GM12878 (cell line): Measurements from ENCODE around the gene MINPP1. TPM values are rescaled to one million over a fixed set of nuclear protein-coding genes. Genes with fewer than 3 reads are reported as not detected.

Source experiments
- ATAC-seq: fragments of 200-7000 bp; cut with Tn5 transposase; 3 replicates; pipeline ENCODE4 v1.9.1; 2020; ENCODE audit warnings: mild to moderate bottlenecking, moderate library complexity
- BruUV-seq: library from RNA; stranded (reverse); fragments of 400-500 nt; replicated peaks from 2 replicates; lab custom pipeline; 2021; lab: Mats Ljungman, UMichigan
- CTCF ChIA-PET: fragments of 300-600 bp; sonication (Branson Sonifier 250); formaldehyde crosslinking; extraction: SDS; loops from one replicate; lab custom pipeline; 2021; ENCODE audit warnings: inconsistent platforms; lab: Yijun Ruan, JAX
- POLR2A ChIA-PET: fragments of 350-600 bp; formaldehyde crosslinking; extraction: SDS; loops from one replicate; lab custom pipeline; 2021; ENCODE audit warnings: inconsistent platforms; lab: Charles Lee
- RAD21 ChIA-PET: fragments of 300-600 bp; sonication (Branson Sonifier 250); formaldehyde crosslinking; loops from one replicate; lab custom pipeline; 2023; ENCODE audit warnings: antibody characterized with exemption; ENCODE audit not compliant: unreplicated experiment; lab: Charles Lee
- SMC1A ChIA-PET: fragments of 300-600 bp; sonication (Branson Sonifier 250); formaldehyde crosslinking; loops from one replicate; lab custom pipeline; 2023; ENCODE audit not compliant: unreplicated experiment, uncharacterized antibody; lab: Charles Lee
- DNase-seq: peaks from one replicate; pipeline ENCODE4 v3.0.0-alpha.2; 2011; ENCODE audit warnings: low read depth, low spot score
- FAIRE-seq: peaks from 3 replicates; lab custom pipeline; 2011; peaks lifted over from hg19 to GRCh38; lab: Jason Lieb, UNC
- H2AFZ ChIP-seq: 2 replicates; pipeline ENCODE4 v1.6.0; 2011; ENCODE audit warnings: low read depth, low read length, control low read depth; ENCODE audit not compliant: control insufficient read depth
- H3K27ac ChIP-seq: 2 replicates; pipeline ENCODE4 v1.5.1; 2011; ENCODE audit warnings: control low read depth; ENCODE audit not compliant: control insufficient read depth, insufficient read depth
- H3K27me3 ChIP-seq, 2 experiments: replicated peaks in 1 of 2; 2 replicates each; pipeline versions ENCODE4 v1.6.0 to v1.6.1; 2011; ENCODE audit warnings: low read length in 1 of 2; ENCODE audit not compliant: control insufficient read depth in 2 of 2, insufficient read depth in 2 of 2
- H3K36me3 ChIP-seq, 2 experiments: 2 replicates each; pipeline ENCODE4 v1.5.1; 2011; ENCODE audit warnings: low read length in 1 of 2; ENCODE audit not compliant: control insufficient read depth in 2 of 2, insufficient read depth in 2 of 2
- H3K4me1 ChIP-seq: 2 replicates; pipeline ENCODE4 v1.6.1; 2011; ENCODE audit warnings: mild to moderate bottlenecking, low read length, moderate library complexity, mixed read lengths; ENCODE audit not compliant: control insufficient read depth, insufficient read depth
- H3K4me2 ChIP-seq: 2 replicates; pipeline ENCODE4 v1.6.0; 2011; ENCODE audit warnings: control low read depth; ENCODE audit not compliant: control insufficient read depth, insufficient read depth
- H3K4me3 ChIP-seq: fragments of 200-600 bp; sonication (generic); 2 replicates; pipeline ENCODE4 v1.5.1; 2016
- H3K79me2 ChIP-seq: 2 replicates; pipeline ENCODE4 v1.6.0; 2011; ENCODE audit warnings: low read length; ENCODE audit not compliant: control insufficient read depth, insufficient read depth
- H3K9ac ChIP-seq: 2 replicates; pipeline ENCODE4 v1.8.0; 2011; ENCODE audit warnings: low read length, control low read depth, mixed read lengths; ENCODE audit not compliant: control insufficient read depth, insufficient read depth
- H3K9me3 ChIP-seq: replicated peaks from 3 replicates; pipeline ENCODE4 v1.5.1; 2011; ENCODE audit warnings: mild to moderate bottlenecking, low read length; ENCODE audit not compliant: control insufficient read depth, insufficient read depth
- H4K20me1 ChIP-seq: 2 replicates; pipeline ENCODE4 v1.6.0; 2011; ENCODE audit not compliant: control insufficient read depth, insufficient read depth
- BRCA1 ChIP-seq: IDR thresholded peaks from 2 replicates; pipeline ENCODE4 v1.6.1; 2011; ENCODE audit warnings: low read depth, low read length, improper control_type of control experiment
- CBFB ChIP-seq: IDR thresholded peaks from 2 replicates; pipeline ENCODE4 v1.6.1; 2016; ENCODE audit warnings: antibody characterized with exemption, low read depth
- CREB1 ChIP-seq: IDR thresholded peaks from 2 replicates; pipeline ENCODE4 v1.6.1; 2012; ENCODE audit warnings: low read depth, mild to moderate bottlenecking, inconsistent platforms
- DPF2 ChIP-seq: fragments of 450-650 bp; IDR thresholded peaks from 2 replicates; pipeline ENCODE4 v1.6.1; 2017; ENCODE audit warnings: mild to moderate bottlenecking
- EED ChIP-seq: sonication (generic); IDR thresholded peaks from 2 replicates; pipeline ENCODE4 v1.6.1; 2016; ENCODE audit warnings: antibody characterized with exemption, low read depth
- EGR1 ChIP-seq, 2 experiments: IDR thresholded peaks; 1 replicate in 1 of 2; 2 replicates in 1 of 2; pipeline ENCODE4 v1.6.1; 2011 to 2012; ENCODE audit warnings: low read depth in 2 of 2, low read length in 2 of 2, borderline replicate concordance in 1 of 2, mild to moderate bottlenecking in 1 of 2, moderate library complexity in 1 of 2
- FOXM1 ChIP-seq: IDR thresholded peaks from 2 replicates; pipeline ENCODE4 v1.6.1; 2012; ENCODE audit warnings: low read depth, mild to moderate bottlenecking, inconsistent platforms, low read length, moderate library complexity
- HSF1 ChIP-seq: fragments of 150-350 bp; IDR thresholded peaks from 2 replicates; pipeline ENCODE4 v1.6.1; 2014; ENCODE audit warnings: mild to moderate bottlenecking, low read depth, low read length
- KDM1A ChIP-seq: fragments of 200-600 bp; sonication (generic); IDR thresholded peaks from 2 replicates; pipeline ENCODE4 v1.6.1; 2016; ENCODE audit warnings: borderline replicate concordance
- MXI1 ChIP-seq: fragments of 150-350 bp; IDR thresholded peaks from 2 replicates; pipeline ENCODE4 v1.6.1; 2011; ENCODE audit warnings: low read depth, mild to moderate bottlenecking, inconsistent platforms, low read length, improper control_type of control experiment
- PAX8 ChIP-seq: fragments of 450-650 bp; IDR thresholded peaks from 2 replicates; pipeline ENCODE4 v1.6.1; 2017; ENCODE audit warnings: mild to moderate bottlenecking, moderate library complexity
- POLR2AphosphoS5 ChIP-seq: IDR thresholded peaks from 2 replicates; pipeline ENCODE4 v1.6.1; 2011; ENCODE audit warnings: mild to moderate bottlenecking, low read length, inconsistent platforms
- RB1 ChIP-seq: fragments of 450-650 bp; formaldehyde crosslinking; IDR thresholded peaks from 2 replicates; pipeline ENCODE4 v1.6.1; 2017; ENCODE audit warnings: mild to moderate bottlenecking, borderline replicate concordance
- SP1 ChIP-seq: IDR thresholded peaks from one replicate; pipeline ENCODE4 v1.6.1; 2011; ENCODE audit warnings: low read depth, low read length
- STAT3 ChIP-seq: IDR thresholded peaks from 2 replicates; pipeline ENCODE4 v1.6.1; 2011; ENCODE audit warnings: low read depth, low read length, improper control_type of control experiment
- TAF1 ChIP-seq: IDR thresholded peaks from 2 replicates; pipeline ENCODE4 v1.6.1; 2011; ENCODE audit warnings: mild to moderate bottlenecking, low read depth, low read length, borderline replicate concordance
- ZNF274 ChIP-seq: IDR thresholded peaks from one replicate; pipeline ENCODE4 v1.8.0; 2011; ENCODE audit not compliant: insufficient read length, insufficient read depth
- ZNF384 ChIP-seq: IDR thresholded peaks from 2 replicates; pipeline ENCODE4 v1.6.1; 2012; ENCODE audit warnings: low read depth, mild to moderate bottlenecking, low read length, improper control_type of control experiment, borderline replicate concordance
- WGBS: methylation state at CpG from one replicate; pipeline ENCODE4 v1.1.6; 2016; ENCODE audit warnings: low lambda C conversion rate; ENCODE audit not compliant: insufficient replicate concordance, insufficient coverage; ENCODE audit errors: missing lambda C conversion rate; 5-methylcytosine and 5-hydroxymethylcytosine counted together
- in situ Hi-C: fragments of 300-500 bp; cut with MboI; formaldehyde crosslinking; loops from 9 replicates; pipeline ENCODE4 v1.14.3; 2018; ENCODE audit warnings: mixed read lengths
- intact Hi-C: fragments of 100-400 bp; cut with micrococcal nuclease; formaldehyde crosslinking; loops from one replicate; pipeline ENCODE4 v1.14.2; 2022; ENCODE audit not compliant: unreplicated experiment
- polyA plus RNA-seq, 11 experiments: library from polyadenylated mRNA; depleted of rRNA in 4 of 11; unstranded in 6 of 11; stranded (reverse) in 5 of 11; fragments of >200 nt; fragmentation: Nextera tagmentation in 4 of 11; fragmentation: Illumina TruSeq in 1 of 11; extraction: Ambion mirVana in 4 of 11; extraction: Trizol in 1 of 11; gene quantifications; 1 replicate in 1 of 11; 2 replicates in 10 of 11; pipeline versions ENCODE4 v1.2.1 to v1.2.3, GENCODE V29; 2011 to 2016; ENCODE audit warnings: inconsistent platforms in 2 of 11, missing spikeins in 2 of 11, low read depth in 1 of 11
- total RNA-seq, 4 experiments: library from RNA; depleted of rRNA in 3 of 4; stranded (reverse); fragments of >200 nt in 3 of 4; fragmentation: Illumina TruSeq in 1 of 4; extraction: Trizol in 1 of 4; gene quantifications; 2 replicates each; pipeline versions ENCODE4 v1.2.1 to v1.2.3, GENCODE V29; 2013 to 2021
- TF ChIP-seq, protein P1 (sequence below): fragments of 450-650 bp; IDR thresholded peaks from 2 replicates; pipeline ENCODE4 v1.6.1; 2018; ENCODE audit warnings: mild to moderate bottlenecking, low read depth, moderate library complexity; ENCODE audit not compliant: partially characterized antibody
- TF ChIP-seq, protein P2 (sequence below): fragments of 450-650 bp; IDR thresholded peaks from 2 replicates; pipeline ENCODE4 v1.6.1; 2014; ENCODE audit warnings: mild to moderate bottlenecking

MINPP1 gene
- total and polyA plus RNA-seq, 10 of the 15 experiments (the other 5 are each of a cell fraction or from before 2014, with no cell fraction given): 3.9 to 29.2 (median 10.7) TPM

GRCh38 chr10:87559392-87559791 lies 54.7 kb downstream of the MINPP1 start (continued):
- TF ChIP-seq, protein P1, sequence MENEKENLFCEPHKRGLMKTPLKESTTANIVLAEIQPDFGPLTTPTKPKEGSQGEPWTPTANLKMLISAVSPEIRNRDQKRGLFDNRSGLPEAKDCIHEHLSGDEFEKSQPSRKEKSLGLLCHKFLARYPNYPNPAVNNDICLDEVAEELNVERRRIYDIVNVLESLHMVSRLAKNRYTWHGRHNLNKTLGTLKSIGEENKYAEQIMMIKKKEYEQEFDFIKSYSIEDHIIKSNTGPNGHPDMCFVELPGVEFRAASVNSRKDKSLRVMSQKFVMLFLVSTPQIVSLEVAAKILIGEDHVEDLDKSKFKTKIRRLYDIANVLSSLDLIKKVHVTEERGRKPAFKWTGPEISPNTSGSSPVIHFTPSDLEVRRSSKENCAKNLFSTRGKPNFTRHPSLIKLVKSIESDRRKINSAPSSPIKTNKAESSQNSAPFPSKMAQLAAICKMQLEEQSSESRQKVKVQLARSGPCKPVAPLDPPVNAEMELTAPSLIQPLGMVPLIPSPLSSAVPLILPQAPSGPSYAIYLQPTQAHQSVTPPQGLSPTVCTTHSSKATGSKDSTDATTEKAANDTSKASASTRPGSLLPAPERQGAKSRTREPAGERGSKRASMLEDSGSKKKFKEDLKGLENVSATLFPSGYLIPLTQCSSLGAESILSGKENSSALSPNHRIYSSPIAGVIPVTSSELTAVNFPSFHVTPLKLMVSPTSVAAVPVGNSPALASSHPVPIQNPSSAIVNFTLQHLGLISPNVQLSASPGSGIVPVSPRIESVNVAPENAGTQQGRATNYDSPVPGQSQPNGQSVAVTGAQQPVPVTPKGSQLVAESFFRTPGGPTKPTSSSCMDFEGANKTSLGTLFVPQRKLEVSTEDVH: no peak
- no peak for TF ChIP-seq ZNF384
- no peak for TF ChIP-seq STAT3
- no peak for TF ChIP-seq POLR2AphosphoS5

DNA sequence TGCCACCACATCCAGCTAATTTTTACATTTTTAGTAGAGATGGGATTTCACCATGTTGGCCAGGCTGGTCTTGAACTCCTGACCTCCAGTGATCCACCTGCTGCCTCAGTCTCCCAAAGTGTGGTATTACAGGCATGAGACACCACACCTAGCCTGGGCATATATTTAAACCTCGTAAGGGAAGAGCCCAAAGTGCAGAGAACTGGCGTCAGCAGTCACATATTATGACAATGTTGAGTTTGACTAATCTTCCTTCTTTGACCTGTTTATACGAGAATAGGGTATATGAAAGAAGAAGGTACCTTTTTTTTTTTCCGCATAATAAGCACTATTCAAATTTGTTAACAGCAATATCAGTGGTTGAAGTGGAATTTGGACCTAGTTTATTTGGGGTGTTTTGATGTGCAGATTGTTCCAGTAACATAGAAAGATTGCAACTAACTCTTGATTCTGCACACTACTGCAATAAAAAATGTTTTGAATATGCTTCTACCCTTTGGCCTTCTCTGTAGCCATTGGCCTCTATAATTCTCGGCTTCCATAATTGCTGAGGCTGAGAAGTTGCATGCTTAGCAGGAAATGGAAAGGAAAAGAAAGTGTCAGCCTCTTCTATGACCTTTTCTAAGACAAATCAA lies 55.9 kb downstream of the MINPP1 start:
- no peaks in the 10 kb centered on the region for H3K36me3 ChIP-seq
- in situ Hi-C loops: no loop called here
- no peak overlapping the region for H3K9ac ChIP-seq
- WGBS: 53% methylated on average over 5 of the region's 5 CpGs
- ChIA-PET POLR2A (no interaction called here), SMC1A (no interaction called here), CTCF (no interaction called here), RAD21 (no interaction called here)
- no peaks in the 10 kb centered on the region; the same call in 1 of the 3 replicates for H3K9me3 ChIP-seq
- ATAC-seq: no peak
- intact Hi-C loops: no loop called here
- no peak overlapping the region for H3K27ac ChIP-seq
- H3K4me3 ChIP-seq: no peak overlapping the region
- no peak for FAIRE-seq
- H3K4me2 ChIP-seq: no peak overlapping the region
- no peaks in the 10 kb centered on the region for H4K20me1 ChIP-seq
- H3K4me1 ChIP-seq: no peaks in the 10 kb centered on the region
- no peaks in the 10 kb centered on the region for H3K79me2 ChIP-seq
- no TSS peak for BruUV-seq
- H3K27me3 ChIP-seq: no peaks in the 10 kb centered on the region
- H2AFZ ChIP-seq: no peak overlapping the region
- no peak for DNase-seq
- TF ChIP-seq, protein P2, sequence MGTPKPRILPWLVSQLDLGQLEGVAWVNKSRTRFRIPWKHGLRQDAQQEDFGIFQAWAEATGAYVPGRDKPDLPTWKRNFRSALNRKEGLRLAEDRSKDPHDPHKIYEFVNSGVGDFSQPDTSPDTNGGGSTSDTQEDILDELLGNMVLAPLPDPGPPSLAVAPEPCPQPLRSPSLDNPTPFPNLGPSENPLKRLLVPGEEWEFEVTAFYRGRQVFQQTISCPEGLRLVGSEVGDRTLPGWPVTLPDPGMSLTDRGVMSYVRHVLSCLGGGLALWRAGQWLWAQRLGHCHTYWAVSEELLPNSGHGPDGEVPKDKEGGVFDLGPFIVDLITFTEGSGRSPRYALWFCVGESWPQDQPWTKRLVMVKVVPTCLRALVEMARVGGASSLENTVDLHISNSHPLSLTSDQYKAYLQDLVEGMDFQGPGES: no peak
- TF ChIP-seq KDM1A (no peak), CBFB (no peak), TAF1 (no peak), EGR1 (IDR thresholded peaks at IDR 0.05; ENCODE audit: borderline replicate concordance in 1 of 2, low read depth in 2 of 2, low read length in 2 of 2) (no peak), HSF1 (no peak), MXI1 (no peak), EED (no peak), SP1 (no peak), RB1 (no peak), BRCA1 (no peak), CREB1 (no peak), PAX8 (no peak), ZNF274 (no peak), FOXM1 (no peak), DPF2 (no peak)
